Endothelial cell of umbilical vein (primary cell): ENCODE data around the gene RBX1.

Source experiments
- CTCF ChIP-seq, 2 donors: IDR thresholded peaks; 1 replicate in 1 of 2; 2 replicates in 1 of 2; pipeline ENCODE4 v1.5.1; 2011; ENCODE audit warnings: low read length in 2 of 2, mild to moderate bottlenecking in 2 of 2, moderate library complexity in 2 of 2, control low read depth in 1 of 2, inconsistent platforms in 1 of 2, low read depth in 1 of 2; ENCODE audit not compliant: insufficient read depth in 1 of 2; ENCODE audit errors: extremely low read depth in 1 of 2
- EZH2 ChIP-seq: IDR thresholded peaks from 2 replicates; pipeline ENCODE4 v1.6.1; 2012; ENCODE audit warnings: borderline replicate concordance, low read depth, mild to moderate bottlenecking, moderate library complexity, low read length, inconsistent platforms; ENCODE audit not compliant: severe bottlenecking
- FOS ChIP-seq: IDR thresholded peaks from 2 replicates; pipeline ENCODE4 v1.6.1; 2011; ENCODE audit warnings: mild to moderate bottlenecking, low read length, moderate library complexity, borderline replicate concordance; ENCODE audit not compliant: insufficient read depth
- JUN ChIP-seq: IDR thresholded peaks from 2 replicates; pipeline ENCODE4 v1.6.1; 2011; ENCODE audit warnings: borderline replicate concordance, low read depth; ENCODE audit not compliant: insufficient read length, insufficient read depth
- MAX ChIP-seq: IDR thresholded peaks from 2 replicates; pipeline ENCODE4 v1.6.1; 2011; ENCODE audit not compliant: insufficient read depth, insufficient read length
- MYC ChIP-seq: IDR thresholded peaks from one replicate; pipeline ENCODE4 v1.6.1; 2011; ENCODE audit warnings: mild to moderate bottlenecking, low read depth, low read length
- POLR2A ChIP-seq: IDR thresholded peaks from 2 replicates; pipeline ENCODE4 v1.6.1; 2012; ENCODE audit warnings: low read depth, mild to moderate bottlenecking, control low read depth, low read length
- POLR2AphosphoS5 ChIP-seq: IDR thresholded peaks from 2 replicates; pipeline ENCODE4 v1.6.1; 2012; ENCODE audit warnings: low read depth, mild to moderate bottlenecking, control low read depth, low read length, moderate library complexity; ENCODE audit not compliant: insufficient read depth

DNA sequence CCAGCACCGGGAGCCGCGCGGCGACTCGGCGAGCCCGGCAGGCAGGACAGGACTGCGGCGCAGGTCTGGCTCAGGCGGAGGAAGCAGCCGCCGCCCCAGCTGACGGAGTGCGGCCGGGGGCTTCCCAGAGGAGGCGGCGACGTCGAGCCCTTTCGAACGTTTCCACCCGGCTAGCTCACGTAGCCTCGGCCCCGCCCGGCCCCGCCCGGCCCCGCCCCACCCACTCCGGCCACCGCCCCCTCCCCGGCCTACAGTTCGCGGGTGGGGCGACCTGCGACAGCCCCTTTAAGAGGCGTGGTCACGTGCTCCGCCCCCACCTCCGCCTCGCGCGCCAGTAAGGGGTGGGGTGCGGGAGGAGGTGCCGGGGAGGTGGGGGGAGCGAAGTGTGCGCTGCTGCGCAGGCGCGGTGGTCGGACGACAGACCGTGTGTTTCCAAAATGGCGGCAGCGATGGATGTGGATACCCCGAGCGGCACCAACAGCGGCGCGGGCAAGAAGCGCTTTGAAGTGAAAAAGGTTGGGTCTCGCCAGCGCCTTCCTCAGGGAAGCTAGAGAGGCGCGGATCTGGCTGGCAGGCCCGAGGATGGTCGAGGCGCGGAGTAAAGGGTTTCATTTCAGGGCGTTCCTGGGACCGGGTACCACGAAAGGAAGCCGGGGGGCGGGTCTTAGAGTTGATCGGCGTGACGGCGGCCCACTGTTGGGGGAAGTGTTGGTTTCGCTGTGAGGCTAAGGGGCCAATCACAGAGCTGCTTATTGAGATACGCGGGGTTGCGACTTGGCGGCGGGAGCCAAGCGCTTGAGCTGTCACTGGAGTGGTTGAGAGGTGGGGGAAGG lies at the start of gene RBX1:
- TF ChIP-seq CTCF (IDR thresholded peaks at IDR 0.05; ENCODE audit: extremely low read depth in 1 of 2, insufficient read depth in 1 of 2, low read depth in 1 of 2, low read length in 2 of 2) (no peak), POLR2A (peak; percentile 93), POLR2AphosphoS5 (peak; percentile 92), MYC (peak; percentile 67), MAX (peak; percentile 84), EZH2 (no peak), FOS (no peak), JUN (no peak)
